Measurements from ENCODE around the gene CPA4.
"Not testable (repeated sequence)": the region's sequence is repeated elsewhere in the genome, so short reads cannot be mapped to it uniquely, and the experiment has no call there.

Gene CPA4

DNA sequence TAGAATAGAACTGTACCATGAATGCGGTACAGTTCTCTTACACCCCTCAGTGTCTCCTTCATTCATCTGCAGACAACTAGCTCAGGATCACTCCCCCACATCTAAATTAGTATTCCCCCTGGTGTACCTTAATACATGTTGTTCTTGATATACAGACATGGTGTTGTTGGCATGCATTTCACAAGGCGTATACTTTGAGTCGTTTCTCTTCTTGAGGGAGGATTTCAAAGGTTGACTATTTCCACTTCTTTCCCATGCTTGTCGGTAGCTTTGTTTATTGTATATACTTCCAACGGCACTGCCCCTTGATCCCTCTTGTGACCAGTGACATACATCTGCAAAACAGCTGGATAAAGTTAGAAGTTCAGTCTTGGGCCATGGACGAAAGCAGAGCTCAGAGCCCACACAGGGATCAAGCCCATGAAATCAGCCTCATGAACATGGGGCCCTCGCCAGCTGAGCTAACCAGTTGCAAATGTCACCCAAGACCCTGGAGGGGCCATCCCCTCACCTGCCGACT lies 8.6 kb downstream of the CPA4 start:
- DNase-seq (ENCODE audit: low spot score): no peak

DNA sequence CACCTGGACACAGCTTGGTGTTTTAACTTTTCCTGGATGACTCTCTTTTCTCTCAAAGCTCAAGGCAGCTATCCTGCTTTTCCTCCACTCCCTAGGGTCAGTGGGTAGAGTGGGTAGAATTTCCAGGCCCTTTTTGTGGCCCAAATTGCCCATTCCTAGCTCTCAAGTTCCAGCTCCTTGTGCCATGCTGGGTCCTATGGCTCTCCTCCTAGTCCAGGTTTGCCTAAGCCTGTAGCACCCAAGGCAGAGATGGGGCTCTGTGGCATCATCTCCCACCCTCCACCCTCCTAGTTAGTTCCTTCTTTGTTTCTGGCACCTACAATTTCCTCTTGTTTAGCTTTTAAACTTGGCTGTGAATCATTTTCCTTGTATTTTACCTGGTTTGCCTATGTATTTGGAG lies 9.7 kb downstream of the CPA4 start:
- no peak for DNase-seq (ENCODE audit: low spot score)

DNA sequence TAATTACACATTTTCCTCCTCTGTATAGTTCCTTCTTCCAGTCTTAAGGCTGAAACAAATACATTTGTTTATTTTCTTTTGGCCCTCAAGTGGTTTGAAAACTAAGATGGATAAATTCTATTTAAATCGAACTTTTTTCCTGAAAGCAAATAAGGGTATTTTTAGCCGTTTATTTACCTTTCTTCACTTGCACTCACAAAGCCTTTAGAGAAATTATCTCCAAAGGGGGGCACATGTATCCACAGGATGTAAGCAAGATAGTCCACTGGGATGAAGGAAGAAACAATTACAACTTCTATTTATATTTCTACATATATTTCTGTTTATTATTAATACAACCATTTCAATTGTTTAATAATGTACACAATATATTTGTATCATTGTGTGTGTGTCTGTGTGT lies 10.2 kb downstream of the CPA4 start:
- no peak for DNase-seq (ENCODE audit: low spot score)

DNA sequence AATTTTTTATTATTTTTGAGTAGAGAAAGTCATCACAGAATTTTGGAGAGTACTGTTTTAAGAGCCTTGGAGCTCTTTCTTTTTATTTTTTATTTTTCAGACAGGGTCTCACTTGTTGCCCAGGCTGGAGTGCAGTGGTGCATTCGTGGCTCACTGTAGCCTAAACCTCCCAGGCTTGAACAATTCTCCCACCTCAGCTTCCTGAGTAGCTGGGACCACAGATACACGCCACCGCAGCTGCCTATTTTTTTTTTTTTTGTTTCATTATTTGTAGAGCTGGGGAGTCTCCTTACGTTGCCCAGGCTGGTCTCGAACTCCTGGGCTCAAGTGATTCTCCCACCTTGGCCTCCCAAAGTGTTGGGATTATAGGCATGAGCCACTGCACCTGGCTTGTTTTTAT lies 10.6 kb downstream of the CPA4 start:
- DNase-seq (ENCODE audit: low spot score): no peak

DNA sequence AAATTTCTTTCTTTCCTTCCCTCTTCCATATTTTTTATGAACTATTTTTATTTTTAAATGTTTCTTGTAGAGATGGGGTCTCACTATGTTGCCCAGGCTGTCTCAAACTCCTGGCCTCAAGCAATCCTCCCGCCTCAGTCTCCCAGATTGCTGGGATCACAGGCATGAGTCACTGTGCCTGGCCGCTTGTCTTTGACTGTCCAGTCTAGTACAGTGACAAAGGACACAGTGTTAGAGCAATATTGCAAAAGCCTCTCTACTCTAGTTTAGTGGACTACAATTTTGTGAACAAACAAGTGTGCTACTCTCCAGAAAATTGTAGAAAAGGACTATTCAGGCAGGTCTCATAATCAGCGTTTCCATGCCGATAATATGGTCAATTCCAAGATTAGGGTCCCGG lies 11.0 kb downstream of the CPA4 start:
- no peak for DNase-seq (ENCODE audit: low spot score)

DNA sequence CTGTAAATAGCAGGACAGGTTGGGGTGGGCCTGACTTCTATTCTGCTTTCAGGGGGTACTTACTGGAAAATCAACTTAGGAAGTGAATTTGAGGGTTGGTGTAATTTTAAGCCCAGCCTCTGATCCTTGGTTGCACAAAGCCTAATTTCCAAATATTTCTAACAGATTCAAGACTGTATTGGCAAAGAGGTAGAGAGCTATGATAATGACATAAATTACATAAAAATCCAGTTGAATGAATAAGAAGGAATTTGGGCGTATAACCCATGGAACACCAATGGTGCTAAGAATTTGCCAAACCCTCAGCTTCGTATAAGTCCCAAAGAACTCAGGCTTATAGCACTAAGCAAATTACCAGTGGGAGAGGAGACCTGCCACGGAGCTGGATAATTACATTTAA lies 11.9 kb downstream of the CPA4 start:
- no peak for DNase-seq (ENCODE audit: low spot score)

DNA sequence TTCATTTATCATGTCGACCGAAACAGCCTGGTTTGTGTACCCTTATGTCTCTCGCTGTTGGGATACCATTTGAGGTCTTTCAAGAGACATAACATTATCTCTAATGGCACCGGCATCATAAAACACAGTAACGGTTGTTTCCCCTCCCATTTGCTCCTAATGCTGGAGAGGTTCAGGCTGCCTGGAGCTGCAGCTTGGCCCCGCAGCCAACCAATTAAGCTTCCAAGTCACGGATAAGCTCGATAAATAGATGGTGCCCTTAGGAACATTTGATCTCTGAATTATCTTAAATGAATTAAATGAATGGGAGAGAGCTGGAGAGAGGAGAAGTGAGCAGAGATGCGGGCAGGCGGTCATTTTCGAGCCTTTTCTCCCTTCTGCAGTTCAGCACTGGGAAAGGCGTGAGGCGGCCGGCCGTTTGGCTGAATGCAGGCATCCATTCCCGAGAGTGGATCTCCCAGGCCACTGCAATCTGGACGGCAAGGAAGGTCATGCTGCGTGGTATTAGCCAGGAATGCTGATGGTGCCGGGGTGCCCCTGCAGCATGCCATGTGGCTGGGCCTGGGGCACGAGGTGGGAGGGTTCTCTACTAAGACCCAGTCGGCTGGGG lies 12.6 kb downstream of the CPA4 start:
- no peak for DNase-seq (ENCODE audit: low spot score)

DNA sequence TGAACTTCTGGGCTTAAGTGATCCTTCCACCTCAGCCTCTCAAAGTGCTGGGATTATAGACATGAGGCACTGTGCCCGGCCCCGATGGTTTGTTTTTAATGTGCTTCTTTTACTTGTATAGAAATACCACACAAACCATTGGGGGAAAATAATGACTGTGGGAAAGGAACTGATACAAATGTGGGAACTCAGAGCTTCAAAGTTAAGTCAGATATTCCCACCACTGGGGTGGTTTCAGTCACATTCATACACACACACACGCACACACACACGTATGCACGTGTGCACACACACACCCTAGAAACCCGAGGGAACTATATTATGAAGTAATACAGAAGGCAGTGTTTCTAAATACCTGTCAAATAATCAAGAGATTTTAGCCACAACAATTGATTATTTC lies 17.0 kb downstream of the CPA4 start:
- no peak for DNase-seq (ENCODE audit: low spot score)

DNA sequence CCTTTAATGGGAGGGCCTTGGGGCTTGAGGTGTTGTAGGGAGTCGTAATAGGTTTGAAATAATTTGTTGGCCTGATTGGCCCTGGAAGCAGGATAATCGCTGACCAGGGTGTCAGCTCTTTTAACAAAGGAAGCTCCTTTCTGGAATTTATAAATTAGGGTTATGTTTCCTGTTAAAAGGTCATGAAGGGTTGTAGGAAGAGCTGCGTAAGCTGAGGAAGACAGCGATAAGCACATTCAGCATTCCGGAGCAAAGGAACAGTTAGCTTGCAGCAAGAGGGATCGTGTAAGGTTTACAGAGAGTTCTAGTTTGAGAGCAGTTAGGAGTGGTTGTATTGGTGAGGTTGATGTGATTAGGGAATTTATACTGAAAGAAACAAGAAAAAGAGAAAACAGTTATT lies 21.3 kb downstream of the CPA4 start:
- no peak for DNase-seq (ENCODE audit: low spot score)

DNA sequence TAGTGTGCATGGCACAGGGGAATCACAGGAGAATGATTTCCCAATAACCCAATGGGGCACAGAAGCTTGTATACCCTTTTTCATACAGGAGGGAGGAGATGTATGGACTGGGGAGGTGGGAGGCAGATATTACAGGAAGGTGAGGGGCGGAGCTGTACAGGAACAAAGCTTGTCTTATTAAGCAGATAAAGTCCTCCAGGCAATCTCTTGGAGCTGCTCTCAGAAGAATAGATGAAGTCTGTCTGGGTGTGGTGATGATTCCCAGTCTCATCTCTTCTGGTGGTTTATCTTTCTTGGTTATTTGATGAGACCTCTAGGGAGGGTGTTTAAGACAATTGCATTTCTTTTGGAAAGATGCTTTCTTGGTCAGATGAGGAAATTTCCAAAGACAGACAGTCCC lies 26.6 kb downstream of the CPA4 start:
- no peak for DNase-seq (ENCODE audit: low spot score)

DNA sequence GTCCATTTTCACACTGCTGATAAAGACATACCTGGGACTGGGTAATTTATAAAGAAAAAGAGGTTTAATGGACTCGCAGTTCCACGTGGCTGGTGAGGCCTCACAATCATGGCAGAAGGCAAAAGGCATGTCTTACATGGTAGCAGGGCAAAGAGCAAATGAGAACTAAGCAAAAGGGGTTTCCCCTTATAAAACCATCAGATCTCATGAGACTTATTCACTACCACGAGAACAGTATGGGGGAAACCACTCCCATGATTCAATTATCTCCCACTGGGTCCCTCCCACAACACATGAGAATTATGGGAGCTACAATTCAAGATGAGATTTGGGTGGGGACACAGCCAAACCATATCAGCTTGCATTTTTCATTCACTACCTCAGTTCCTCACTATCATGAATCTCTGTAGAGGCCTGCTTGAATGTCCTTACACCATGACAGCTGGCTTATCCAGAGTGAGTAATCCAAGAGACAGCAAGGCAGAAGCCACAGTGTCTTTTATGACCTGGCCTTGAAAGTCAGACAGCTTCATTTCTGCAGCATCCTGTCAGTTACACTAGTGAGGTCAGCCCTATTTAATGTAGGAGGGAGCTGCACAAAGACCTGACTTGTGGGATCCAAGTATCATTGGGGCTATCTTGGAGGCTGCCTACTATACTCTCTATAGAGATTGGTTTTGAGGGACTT lies 28.7 kb downstream of the CPA4 start:
- DNase-seq (ENCODE audit: low spot score): not testable (repeated sequence)

DNA sequence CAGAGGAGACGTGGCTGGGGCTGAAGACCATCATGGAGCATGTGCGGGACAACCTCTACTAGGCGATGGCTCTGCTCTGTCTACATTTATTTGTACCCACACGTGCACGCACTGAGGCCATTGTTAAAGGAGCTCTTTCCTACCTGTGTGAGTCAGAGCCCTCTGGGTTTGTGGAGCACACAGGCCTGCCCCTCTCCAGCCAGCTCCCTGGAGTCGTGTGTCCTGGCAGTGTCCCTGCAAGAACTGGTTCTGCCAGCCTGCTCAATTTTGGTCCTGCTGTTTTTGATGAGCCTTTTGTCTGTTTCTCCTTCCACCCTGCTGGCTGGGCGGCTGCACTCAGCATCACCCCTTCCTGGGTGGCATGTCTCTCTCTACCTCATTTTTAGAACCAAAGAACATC lies 29.7 kb downstream of the CPA4 start:
- no peak for DNase-seq (ENCODE audit: low spot score)

DNA sequence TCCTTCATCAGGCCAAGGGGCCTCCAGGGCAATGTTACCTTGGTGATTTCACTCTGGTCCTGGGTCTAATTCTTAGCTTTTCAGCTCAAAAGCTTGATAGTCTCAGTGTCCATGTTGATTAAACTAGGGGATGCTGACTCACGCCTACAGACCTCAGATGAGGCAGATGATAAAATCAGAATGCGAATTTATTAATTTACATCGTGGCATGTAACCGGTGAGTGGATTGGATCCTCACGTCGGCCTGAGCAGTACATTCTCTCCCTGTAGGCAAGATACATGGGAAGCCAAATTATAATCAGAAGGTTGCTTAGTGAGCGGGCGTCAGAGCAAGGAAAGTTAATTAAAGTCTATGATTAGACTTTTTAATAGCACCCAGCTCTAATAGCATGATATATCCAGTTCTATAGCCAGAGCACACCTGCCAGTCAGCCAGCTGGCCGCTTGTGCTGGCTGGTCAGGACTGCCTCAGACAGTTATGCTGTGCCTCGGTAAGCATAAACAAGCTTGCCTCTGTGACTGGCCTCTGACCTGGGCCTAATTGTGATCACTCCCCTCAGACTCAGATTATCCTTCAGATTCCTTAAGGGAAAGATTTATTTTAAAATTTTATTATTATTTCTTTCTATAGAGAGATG lies 31.5 kb downstream of the CPA4 start:
- no peak for DNase-seq (ENCODE audit: low spot score)

DNA sequence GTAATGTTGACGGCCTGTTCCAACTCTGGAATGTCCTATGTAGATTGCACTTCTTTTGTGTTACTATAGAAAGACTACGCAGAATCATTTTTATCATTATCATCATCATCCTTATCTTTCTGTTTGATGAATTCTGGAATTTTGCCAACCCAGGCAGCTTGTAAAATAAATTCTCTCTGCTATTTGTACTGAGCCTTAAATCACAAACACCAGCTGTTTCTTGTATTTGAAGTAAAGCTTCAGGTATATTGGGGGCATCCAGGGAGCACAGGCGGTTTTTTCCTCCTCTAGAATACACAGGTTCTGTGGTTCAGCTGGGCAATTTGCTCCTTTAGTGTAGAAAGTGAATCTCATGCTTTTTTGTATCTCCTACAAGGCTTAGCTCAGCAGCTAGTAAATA lies 36.7 kb downstream of the CPA4 start:
- no peak for DNase-seq (ENCODE audit: low spot score)

DNA sequence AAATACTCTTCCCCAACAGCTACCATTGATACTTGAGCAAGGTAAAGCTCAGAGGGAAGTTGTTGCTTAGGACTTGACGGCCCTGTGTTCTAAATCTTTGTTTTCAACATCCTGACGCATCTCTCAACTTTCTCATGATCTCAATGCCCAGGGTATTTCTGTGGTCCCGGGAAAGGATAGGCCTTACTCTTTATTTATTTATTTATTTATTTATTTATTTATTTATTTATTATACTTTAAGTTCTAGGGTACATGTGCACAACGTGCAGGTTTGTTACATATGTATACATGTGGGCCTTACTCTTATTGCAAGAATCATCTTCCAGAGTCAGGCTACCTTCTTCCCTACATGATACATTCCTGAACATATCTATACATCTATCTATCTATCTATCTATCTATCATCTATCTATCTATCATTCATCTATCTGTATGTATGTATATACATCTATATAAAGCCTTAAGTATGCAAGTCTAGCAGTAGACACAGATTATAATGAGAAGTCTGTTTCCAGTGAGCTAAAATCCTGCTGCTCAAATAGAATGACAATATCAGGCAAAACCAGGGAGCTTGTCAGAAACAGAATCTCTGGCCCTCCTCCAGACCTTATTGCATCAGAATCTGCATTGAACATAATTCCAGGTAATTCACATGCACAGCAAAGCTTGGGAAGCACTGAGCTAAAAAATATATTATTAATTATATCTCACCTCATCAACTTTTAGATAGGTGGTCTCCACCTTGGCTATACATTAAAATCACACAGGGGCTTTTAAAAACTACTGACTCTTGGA lies 39.5 kb downstream of the CPA4 start:
- DNase-seq (ENCODE audit: low spot score): no peak

DNA sequence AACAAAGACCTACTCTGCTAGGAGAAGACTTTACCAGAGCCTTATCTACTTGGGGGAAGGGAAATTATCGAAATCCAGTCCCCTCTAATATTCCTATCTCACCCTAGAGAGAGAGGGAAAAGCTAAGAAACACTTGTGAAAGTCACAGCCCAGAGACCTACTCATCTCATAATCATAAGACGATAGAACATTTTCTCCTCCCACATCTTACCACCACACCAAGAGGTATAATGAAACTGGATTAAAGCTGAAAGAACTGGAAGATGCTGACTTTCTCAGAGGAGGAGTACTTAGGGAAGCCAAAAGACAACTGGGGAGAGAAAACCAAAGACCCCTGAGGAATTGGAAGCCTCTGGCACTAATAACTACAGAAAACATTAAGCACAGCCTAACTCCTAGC lies 40.9 kb downstream of the CPA4 start:
- no peak for DNase-seq (ENCODE audit: low spot score)

DNA sequence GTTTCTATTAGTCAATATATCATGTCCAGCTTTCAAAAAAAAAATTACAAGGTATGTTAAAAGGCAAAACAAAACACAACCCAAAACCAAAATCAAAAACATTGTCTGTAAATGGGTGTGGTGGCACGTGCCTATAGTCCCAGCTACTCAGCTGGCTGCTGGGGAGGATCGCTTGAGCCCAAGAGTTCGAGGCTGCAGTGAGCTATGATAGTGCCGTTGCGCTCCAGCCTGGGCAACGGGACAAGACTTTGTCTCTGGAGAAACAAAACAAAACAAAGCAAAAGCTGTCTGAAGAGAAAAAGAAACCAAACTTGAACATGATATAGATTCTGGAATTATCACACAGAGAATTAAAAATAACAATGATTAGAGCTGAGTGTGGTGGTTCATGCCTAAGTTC lies 41.3 kb downstream of the CPA4 start:
- DNase-seq (ENCODE audit: low spot score): no peak

DNA sequence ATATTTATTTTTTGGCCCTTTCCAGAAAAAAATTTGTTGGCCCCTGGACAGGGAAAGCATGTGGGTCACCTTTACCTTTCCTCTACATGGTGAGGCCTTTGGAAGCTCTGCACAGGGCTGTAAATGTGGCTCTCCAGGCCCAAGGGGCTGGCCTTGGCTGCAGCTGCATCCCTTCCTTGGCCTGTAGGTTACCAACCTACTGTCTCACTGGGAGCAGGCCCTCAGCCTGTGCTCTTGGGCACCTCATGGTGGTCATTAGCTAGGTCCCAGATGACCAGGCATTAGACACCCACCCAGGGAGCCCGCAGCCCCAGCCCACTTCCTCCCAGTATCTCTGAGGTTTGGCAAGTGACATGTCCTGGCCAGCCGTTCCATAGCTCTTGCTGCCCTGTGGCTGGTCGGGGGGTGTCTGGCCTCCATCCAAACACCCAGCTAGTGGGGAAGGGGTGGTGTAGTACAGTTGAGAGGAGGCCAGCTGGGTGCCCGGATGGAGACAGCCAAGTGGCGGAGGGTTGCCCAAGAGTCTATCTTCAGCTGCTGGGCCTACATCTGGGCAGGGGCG lies 44.5 kb downstream of the CPA4 start:
- DNase-seq (ENCODE audit: low spot score): no peak

DNA sequence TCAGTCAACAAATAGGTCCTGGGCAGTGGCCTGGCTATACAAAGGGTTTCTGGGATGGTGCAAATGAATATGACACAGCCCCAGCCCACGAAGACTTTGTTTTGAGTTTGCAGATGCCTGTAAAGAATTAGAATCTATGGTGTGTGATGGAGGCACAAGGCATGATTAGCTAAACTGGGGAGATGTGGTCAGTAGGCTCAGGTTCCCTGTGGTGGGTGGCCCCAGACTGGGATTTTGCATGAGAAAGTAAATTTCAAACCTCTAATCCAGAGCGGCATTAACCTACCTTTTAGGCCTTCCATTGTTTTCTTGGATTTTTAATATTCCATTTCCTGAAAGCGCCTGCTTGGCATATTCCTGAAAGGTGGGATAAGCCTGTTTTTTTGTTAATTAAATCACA lies 45.3 kb downstream of the CPA4 start:
- DNase-seq (ENCODE audit: low spot score): no peak

DNA sequence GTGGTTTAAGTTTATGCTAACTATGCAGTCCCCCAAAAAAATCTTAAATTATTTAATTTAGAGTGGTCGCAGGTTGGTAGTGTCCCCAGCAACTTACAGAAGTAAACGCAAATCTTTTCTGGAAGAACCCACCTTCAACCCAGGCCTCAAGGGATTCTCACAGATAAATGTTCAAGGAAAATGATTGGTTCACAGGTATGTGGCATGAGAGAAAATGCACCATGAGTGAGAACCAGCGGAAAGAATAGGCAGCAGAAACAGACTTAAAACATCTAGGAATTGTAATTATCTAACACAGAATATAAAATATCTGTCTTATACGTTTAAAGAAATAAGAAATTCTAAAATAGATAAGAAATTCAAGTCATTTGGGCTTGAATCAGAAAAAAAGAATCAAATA lies 48.9 kb downstream of the CPA4 start:
- no peak for DNase-seq (ENCODE audit: low spot score)

DNA sequence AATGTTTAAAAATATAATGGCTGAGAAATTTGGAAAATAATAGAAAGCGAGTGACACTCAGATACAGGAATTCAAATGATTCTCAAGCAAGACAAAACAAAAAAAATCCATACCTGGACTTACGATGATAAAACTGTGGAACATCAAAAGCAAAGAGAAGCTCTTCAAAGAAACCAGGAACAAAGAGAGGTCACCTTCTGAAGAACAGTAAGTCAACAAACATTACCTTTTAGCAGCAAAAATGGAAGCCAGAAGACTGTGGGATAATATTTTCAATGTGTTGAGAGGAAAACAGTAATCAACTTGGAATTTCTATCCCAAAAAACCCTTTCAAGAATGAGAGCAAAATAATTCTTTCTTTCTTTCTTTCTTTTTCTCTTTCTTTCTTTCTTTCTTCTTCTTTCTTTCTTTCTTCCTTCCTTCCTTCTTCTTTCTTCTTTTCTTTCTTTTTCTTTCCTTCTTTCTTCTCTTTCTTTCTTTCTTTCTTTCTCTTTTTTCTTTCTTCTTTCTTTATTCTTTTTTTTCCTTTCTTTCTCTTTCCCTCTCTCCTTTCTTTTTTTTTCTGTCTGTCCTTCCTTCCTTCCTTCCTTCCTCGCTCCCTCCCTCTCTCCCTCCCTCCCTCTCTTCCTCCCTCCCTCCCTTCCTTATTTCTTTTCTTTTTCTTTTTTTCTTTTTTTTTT lies 49.9 kb downstream of the CPA4 start:
- DNase-seq (ENCODE audit: low spot score): no peak
